Retinal pigment epithelial cell (primary cell): ENCODE data around the gene PEX5L.

Experiments
- DNase-seq: peaks from one replicate; pipeline ENCODE4 v3.0.0-alpha.2; 2010; ENCODE audit warnings: low read depth
- H3K4me3 ChIP-seq: 2 replicates; pipeline ENCODE4 v1.5.1; 2011; ENCODE audit warnings: mild to moderate bottlenecking, low read length, control low read depth, moderate library complexity
- CTCF ChIP-seq: conservative IDR thresholded peaks from 2 replicates; pipeline ENCODE4 v1.5.1; 2011; ENCODE audit warnings: low read depth, low read length, control low read depth, inconsistent platforms

Gene PEX5L

DNA sequence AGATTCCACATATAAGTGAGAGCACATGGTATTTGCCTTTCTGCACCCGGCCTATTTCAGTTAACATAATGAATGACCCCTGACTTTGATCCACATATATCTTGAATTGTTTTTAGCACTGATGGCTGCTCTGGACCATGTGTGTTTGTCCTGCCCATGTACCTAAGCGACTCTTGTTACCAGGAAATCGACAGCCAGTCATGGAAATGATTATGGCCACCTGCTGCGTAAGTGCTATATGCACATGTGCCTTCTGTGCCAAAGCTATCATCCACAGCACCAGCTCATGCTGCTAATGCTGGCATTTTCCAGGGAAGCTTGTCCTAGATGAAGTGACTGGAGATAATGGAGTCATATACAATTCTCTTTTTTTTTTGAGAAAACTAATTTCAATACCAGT lies 103.7 kb downstream of the PEX5L start:
- no peak for DNase-seq
- no peak for TF ChIP-seq CTCF
- no peak overlapping the region for H3K4me3 ChIP-seq

DNA sequence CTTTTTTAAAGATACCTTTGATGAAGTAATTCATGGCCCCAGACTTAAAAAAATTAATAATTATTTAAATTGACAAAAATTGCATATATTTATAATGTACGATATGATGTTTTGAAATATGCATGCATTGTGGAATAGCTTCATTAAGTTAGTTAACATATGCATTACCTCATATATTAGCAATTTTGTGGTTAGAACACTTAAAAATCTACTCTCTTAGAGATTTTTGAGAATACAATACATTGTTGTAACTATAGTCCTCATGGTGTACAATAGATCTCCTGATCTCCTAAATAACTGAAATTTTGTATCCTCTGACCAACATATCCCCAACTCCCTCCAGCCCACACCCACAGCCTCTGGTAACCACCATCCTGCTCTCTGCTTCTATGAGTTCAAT lies 104.1 kb downstream of the PEX5L start:
- TF ChIP-seq CTCF = no peak
- H3K4me3 ChIP-seq = no peak overlapping the region
- DNase-seq = no peak

DNA sequence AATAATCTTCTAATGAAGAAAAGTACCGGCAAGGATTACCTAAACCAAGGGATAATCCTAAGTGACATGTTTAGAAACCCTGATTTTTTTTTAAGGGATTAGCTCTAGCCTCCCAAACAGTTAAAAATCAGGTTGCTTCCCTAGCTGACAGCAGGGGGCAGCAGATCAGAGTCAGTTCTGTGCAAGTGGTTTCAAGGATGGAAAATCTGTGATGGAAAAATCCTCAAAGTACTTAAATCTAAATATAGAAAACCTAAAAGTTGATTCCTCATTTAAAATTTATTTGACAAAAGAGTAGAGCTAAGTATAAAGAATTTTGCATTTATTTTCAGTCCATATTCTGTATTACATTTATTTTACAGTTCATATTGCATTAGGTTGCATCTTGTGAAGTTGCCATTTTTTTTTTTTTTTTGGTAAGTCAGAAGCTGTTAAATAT lies 107.6 kb downstream of the PEX5L start:
- peak; percentile 89 for TF ChIP-seq CTCF

DNA sequence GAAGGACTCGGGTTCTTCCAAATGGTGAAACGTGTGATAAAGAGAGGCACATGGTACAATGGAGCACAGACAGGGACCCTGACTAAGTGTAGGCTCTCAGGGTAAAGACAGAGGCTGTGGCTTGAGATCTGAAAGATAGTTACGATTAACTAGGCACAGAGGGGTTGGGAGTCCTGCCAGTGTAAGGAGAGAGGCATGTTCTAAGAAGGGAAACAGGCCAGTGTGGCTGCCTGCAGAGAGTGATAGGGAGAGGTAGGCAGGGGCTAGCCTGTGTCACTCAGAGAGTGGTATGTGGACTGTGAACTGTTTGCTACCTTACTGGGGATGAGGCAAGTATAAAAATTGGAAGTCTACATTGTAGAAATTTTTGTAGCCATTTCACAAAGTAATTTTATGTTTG lies 109.5 kb downstream of the PEX5L start:
- DNase-seq = no peak
- no peak for TF ChIP-seq CTCF
- no peak overlapping the region for H3K4me3 ChIP-seq

More for the DNA sequence above, 107.6 kb downstream of the PEX5L start:
- no peak overlapping the region for H3K4me3 ChIP-seq
- peak; percentile 83 for DNase-seq

GRCh38 chr3:179921951-179922350 lies 114.8 kb downstream of the PEX5L start:
- DNase-seq = no peak
- no peak for TF ChIP-seq CTCF

GRCh38 chr3:179921500-179921899 lies 115.2 kb downstream of the PEX5L start:
- H3K4me3 ChIP-seq = no peak overlapping the region
- DNase-seq = no peak
- TF ChIP-seq CTCF = no peak

More at GRCh38 chr3:179921951-179922350, 114.8 kb downstream of the PEX5L start:
- no peak overlapping the region for H3K4me3 ChIP-seq

GRCh38 chr3:179907784-179908482 lies 128.8 kb downstream of the PEX5L start:
- no peak overlapping the region for H3K4me3 ChIP-seq
- no peak for DNase-seq
- TF ChIP-seq CTCF = no peak
